ENCODE measurements around the gene CPXM1. TPM values are rescaled to one million over a fixed set of nuclear protein-coding genes. Genes with fewer than 3 reads are reported as not detected.

Gene CPXM1
- total RNA-seq, 1 experiment from 2014 or later = 0.17 TPM

DNA sequence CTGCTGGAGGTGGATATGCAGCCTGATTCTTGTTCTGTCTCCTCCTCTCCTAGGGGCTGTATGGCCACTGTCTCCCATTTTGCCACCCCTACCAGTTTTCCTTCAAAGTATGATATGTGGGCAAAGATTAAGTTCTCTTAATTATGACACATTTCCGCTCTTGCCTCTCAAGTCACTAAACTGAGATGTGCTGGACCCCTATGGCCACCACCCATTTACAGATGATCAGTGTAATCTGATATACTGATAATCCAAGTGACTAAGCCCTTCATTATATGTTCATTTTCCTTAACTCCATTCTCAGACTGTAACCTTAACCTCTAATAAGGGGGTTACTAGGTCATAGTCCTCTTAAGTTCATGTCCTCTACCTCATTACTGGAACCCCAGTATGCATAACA lies 13.6 kb upstream of the CPXM1 start:
- no peak for DNase-seq (ENCODE audit: low read depth, low spot score)

DNA sequence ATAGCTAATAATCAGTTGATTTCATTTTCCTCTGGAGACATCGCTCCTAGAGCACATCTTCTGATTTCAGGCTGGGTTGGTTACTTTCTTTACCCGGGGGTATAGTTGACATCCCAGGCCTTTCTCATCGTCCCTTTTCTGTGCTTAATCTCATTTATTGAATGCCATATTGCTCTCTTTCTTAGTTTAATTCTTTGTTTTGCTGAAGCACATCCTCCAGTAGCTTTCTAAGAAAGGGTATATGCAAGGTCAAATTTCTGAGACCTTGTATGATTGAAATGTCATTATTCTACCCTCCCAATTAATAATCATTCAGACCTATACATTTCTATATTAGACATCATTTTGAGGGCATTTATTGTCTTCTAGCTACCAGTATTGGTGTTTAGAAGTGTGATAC lies 11.8 kb upstream of the CPXM1 start:
- Histone ChIP-seq H3K9me2 (ENCODE audit: insufficient read depth) (no peaks in the 10 kb centered on the region), H4K20me1 (ENCODE audit: insufficient read depth) (no peaks in the 10 kb centered on the region), H3K27ac (ENCODE audit: low read depth, low read length) (no peak overlapping the region), H2AFZ (ENCODE audit: low read depth, low read length, poor library complexity, severe bottlenecking) (no peak overlapping the region), H3K4me2 (ENCODE audit: low read length) (no peak overlapping the region), H3K36me3 (ENCODE audit: control insufficient read depth in 1 of 2, insufficient read depth in 2 of 2, low read length in 2 of 2) (no peaks in the 10 kb centered on the region), H3K9me3 (ENCODE audit: control insufficient read depth in 1 of 2, insufficient read depth in 1 of 2, low read depth in 1 of 2, low read length in 2 of 2) (peaks cover 4 to 9% of the 10 kb centered on the region in 2 experiments; a peak in 1 of 4 replicates), H3K79me2 (ENCODE audit: insufficient read depth, low read length) (no peaks in the 10 kb centered on the region), H3K27me3 (ENCODE audit: insufficient read depth, low read length) (peaks cover 3% of the 10 kb centered on the region; the same call in 1 of the 2 replicates), H3K9ac (ENCODE audit: low read length) (no peak overlapping the region), H3K4me1 (ENCODE audit: control insufficient read depth in 1 of 2, insufficient read depth in 2 of 2, low read length in 2 of 2) (peaks cover 0 to 16% of the 10 kb centered on the region in 2 experiments; a peak in 1 of 4 replicates), H3K4me3 (replicated peaks in 1 of 2; ENCODE audit: low read depth in 1 of 2, low read length in 2 of 2) (no peak overlapping the region)
- ATAC-seq (no peak), DNase-seq (ENCODE audit: low read depth, low spot score) (no peak)
- ChIA-PET CTCF (no interaction called here), POLR2A (no interaction called here), RAD21 (ENCODE audit: low non-redundant PET in 1 of 2, low total read pairs in 2 of 2, uncharacterized antibody in 2 of 2, unreplicated experiment in 2 of 2) (no interaction called here)
- intact Hi-C loops (cut with micrococcal nuclease) = no loop called here
- TF ChIP-seq CBX3 (IDR thresholded peaks at IDR 0.05; ENCODE audit: low read depth) = peak; percentile 51; the same call in 1 of the 2 replicates
- TF ChIP-seq TCF7L2 (IDR thresholded peaks at IDR 0.05; ENCODE audit: borderline replicate concordance, extremely low read depth, insufficient read depth, insufficient read length) = no peak
- TF ChIP-seq SP1 (IDR thresholded peaks at IDR 0.05; ENCODE audit: low read depth) = no peak
- BruUV-seq (replicated peaks) = no TSS peak

More for the DNA sequence above, 13.6 kb upstream of the CPXM1 start:
- H3K79me2 ChIP-seq (ENCODE audit: insufficient read depth, low read length) = no peaks in the 10 kb centered on the region
- H3K27ac ChIP-seq (ENCODE audit: low read depth, low read length) = no peak overlapping the region
- no peaks in the 10 kb centered on the region for H3K9me2 ChIP-seq (ENCODE audit: insufficient read depth)
- intact Hi-C loops (cut with micrococcal nuclease) = no loop called here
- TF ChIP-seq, protein P1, sequence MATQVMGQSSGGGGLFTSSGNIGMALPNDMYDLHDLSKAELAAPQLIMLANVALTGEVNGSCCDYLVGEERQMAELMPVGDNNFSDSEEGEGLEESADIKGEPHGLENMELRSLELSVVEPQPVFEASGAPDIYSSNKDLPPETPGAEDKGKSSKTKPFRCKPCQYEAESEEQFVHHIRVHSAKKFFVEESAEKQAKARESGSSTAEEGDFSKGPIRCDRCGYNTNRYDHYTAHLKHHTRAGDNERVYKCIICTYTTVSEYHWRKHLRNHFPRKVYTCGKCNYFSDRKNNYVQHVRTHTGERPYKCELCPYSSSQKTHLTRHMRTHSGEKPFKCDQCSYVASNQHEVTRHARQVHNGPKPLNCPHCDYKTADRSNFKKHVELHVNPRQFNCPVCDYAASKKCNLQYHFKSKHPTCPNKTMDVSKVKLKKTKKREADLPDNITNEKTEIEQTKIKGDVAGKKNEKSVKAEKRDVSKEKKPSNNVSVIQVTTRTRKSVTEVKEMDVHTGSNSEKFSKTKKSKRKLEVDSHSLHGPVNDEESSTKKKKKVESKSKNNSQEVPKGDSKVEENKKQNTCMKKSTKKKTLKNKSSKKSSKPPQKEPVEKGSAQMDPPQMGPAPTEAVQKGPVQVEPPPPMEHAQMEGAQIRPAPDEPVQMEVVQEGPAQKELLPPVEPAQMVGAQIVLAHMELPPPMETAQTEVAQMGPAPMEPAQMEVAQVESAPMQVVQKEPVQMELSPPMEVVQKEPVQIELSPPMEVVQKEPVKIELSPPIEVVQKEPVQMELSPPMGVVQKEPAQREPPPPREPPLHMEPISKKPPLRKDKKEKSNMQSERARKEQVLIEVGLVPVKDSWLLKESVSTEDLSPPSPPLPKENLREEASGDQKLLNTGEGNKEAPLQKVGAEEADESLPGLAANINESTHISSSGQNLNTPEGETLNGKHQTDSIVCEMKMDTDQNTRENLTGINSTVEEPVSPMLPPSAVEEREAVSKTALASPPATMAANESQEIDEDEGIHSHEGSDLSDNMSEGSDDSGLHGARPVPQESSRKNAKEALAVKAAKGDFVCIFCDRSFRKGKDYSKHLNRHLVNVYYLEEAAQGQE (IDR thresholded peaks at IDR 0.05; ENCODE audit: low read depth) = no peak
- no peak for TF ChIP-seq JUND (IDR thresholded peaks at IDR 0.05)
- BruUV-seq (replicated peaks) = no TSS peak
- H3K4me1 ChIP-seq (ENCODE audit: control insufficient read depth in 1 of 2, insufficient read depth in 2 of 2, low read length in 2 of 2) = peaks cover 0 to 16% of the 10 kb centered on the region in 2 experiments; a peak in 1 of 4 replicates
- ChIA-PET RAD21 (ENCODE audit: low non-redundant PET in 1 of 2, low total read pairs in 2 of 2, uncharacterized antibody in 2 of 2, unreplicated experiment in 2 of 2) (no interaction called here), POLR2A (no interaction called here), CTCF (no interaction called here)
- no peak for ATAC-seq
- H3K4me2 ChIP-seq (ENCODE audit: low read length) = peak overlapping the region; percentile 23; the same call in 1 of the 2 replicates
- no peaks in the 10 kb centered on the region for H3K27me3 ChIP-seq (ENCODE audit: insufficient read depth, low read length)
- H3K9me3 ChIP-seq (ENCODE audit: control insufficient read depth in 1 of 2, insufficient read depth in 1 of 2, low read depth in 1 of 2, low read length in 2 of 2) = peaks cover 4 to 9% of the 10 kb centered on the region in 2 experiments; a peak in 1 of 4 replicates
- H3K9ac ChIP-seq (ENCODE audit: low read length) = no peak overlapping the region
- no peak overlapping the region for H2AFZ ChIP-seq (ENCODE audit: low read depth, low read length, poor library complexity, severe bottlenecking)
- H3K4me3 ChIP-seq (replicated peaks in 1 of 2; ENCODE audit: low read depth in 1 of 2, low read length in 2 of 2) = no peak overlapping the region
- H4K20me1 ChIP-seq (ENCODE audit: insufficient read depth) = no peaks in the 10 kb centered on the region
- no peaks in the 10 kb centered on the region for H3K36me3 ChIP-seq (ENCODE audit: control insufficient read depth in 1 of 2, insufficient read depth in 2 of 2, low read length in 2 of 2)
